GM12892 (cell line): Measurements from ENCODE around the gene SLC24A5. TPM values are rescaled to one million over a fixed set of nuclear protein-coding genes. Genes with fewer than 3 reads are reported as not detected.

Experiments used
- DNase-seq: peaks from one replicate; pipeline ENCODE4 v3.0.0; 2011; ENCODE audit not compliant: insufficient read length
- FAIRE-seq: peaks from 2 replicates; lab custom pipeline; 2011; peaks lifted over from hg19 to GRCh38; lab: Jason Lieb, UNC
- POLR2A ChIP-seq: IDR thresholded peaks from 2 replicates; pipeline ENCODE4 v1.6.1; 2011; ENCODE audit warnings: low read depth, low read length, control low read depth
- POLR2AphosphoS5 ChIP-seq: IDR thresholded peaks from 2 replicates; pipeline ENCODE4 v1.6.1; 2011; ENCODE audit warnings: low read depth, low read length, control low read depth
- TAF1 ChIP-seq: IDR thresholded peaks from 2 replicates; pipeline ENCODE4 v1.6.1; 2011; ENCODE audit warnings: low read depth, mild to moderate bottlenecking, control low read depth, low read length, borderline replicate concordance
- polyA plus RNA-seq: library from polyadenylated mRNA; unstranded; fragments of >200 nt; gene quantifications from one replicate; pipeline ENCODE4 v1.2.1, GENCODE V29; 2012; ENCODE audit warnings: missing spikeins, inconsistent platforms; ENCODE audit not compliant: missing spikeins

Gene SLC24A5
- not detected for polyA plus RNA-seq

DNA sequence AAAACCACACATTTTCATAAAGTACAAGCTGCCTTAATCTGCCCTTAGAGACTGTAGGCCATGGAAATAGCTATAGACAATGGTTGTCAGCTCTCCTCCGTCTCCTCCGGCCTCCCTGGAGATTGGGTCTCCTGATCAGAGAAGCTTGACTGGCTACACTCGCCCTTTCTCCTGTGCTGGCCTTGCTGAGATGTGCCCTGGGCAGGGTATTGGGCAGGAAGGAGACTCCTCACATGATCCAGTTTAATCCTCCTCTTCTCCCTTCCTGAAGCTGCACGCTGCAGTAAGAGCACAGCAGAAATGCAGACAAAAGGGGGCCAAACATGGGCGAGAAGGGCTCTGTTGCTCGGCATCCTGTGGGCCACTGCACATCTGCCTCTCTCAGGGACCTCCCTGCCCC, at the start of gene SLC24A5:
Gene SLC24A5 (plus strand): TSS at position 246 of the 400 bp plus-strand sequence. CDS start 55 bp downstream, at position 301.
- no peak for DNase-seq
- TF ChIP-seq POLR2AphosphoS5 = no peak
- TF ChIP-seq POLR2A = no peak
- TF ChIP-seq TAF1 = no peak
- no peak for FAIRE-seq

DNA sequence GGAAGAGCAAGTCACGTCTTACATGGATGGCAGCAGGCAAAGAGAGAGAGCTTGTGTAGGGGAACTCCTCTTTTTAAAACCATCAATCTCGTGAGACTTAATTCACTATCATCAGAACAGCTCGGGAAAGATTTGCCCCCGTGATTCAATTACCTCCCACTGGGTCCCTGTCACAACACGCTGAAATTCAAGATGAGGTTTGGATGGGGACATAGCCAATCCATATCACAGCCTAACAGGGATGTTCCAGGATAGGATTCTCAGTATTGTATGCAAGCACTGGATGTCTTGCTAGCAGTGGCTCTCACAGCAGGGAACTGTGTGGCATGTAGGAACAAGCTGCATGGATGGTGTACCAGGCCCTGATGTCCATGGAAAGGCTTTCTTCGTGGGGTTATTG, 47.8 kb upstream of the SLC24A5 start:
- TF ChIP-seq POLR2A = no peak
- TF ChIP-seq POLR2AphosphoS5 = no peak
- TF ChIP-seq TAF1 = no peak
- DNase-seq (no peak), FAIRE-seq (no peak)

DNA sequence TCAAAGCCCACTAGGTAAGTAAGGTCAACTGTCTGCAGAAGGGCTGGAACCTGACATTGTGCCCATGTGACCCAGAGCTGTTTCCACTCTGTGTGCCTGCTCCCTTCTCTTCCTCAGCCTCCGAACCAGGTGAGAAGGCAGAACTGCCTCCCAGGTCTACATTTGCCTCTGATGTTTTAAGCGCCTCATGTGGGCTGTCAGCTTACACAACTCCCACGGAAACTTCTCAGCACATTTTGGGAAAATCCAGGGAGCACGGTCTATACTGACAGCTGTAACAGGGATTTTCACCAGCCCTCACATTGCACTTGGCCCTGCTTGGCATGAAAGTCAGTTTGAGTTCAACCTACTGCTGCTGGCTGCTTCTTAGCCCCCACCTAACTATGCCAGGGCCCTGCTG, 46.9 kb upstream of the SLC24A5 start:
- no peak for TF ChIP-seq TAF1
- no peak for TF ChIP-seq POLR2AphosphoS5
- TF ChIP-seq POLR2A = no peak
- DNase-seq (no peak), FAIRE-seq (no peak)

DNA sequence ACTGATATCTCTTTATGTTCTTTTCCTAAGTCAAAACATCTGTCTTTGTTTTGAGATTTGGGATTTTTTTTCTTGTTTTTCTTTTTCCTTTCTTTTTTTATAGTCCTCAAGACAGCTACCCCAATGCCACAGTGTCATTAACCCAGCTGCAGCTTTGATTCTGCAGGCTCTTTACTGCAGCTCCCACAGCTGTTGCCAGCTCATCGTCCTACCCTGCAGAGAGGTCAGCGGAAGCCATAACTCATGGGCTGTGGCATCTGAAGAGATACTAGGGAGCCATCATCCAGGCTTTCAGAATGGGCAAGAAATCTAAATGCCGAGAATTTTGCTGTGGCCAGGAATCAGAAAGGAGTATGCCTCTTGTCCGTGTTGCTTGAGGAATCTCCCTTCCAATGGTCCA, 44.3 kb upstream of the SLC24A5 start:
- TF ChIP-seq POLR2AphosphoS5 = no peak
- no peak for TF ChIP-seq TAF1
- TF ChIP-seq POLR2A = no peak
- FAIRE-seq (no peak), DNase-seq (no peak)

DNA sequence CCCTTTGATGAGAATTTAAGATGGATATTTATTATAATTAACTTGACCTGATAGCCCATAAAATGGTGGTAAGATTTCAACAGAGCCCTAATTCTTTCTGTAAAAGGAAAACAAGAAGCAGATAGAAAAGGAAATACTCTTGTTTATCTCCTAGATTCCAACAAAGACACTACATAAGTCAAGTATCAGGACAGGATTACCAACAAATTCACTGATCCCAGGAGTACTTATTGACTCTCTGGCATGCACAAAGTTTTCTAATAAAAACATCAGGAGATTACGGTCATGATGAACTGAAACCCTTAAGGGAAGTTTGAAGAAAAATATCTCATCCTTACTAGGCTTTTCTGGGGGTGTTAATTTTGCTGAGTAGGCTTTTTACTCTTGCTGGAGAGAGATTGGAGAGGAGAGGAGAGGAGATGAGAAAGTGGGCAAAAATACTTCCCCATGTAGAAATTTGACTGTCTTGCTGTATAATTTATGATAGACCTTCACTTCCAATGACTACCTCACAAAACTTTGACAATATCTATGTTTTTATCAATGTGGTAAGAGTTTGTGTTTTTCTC, 43.1 kb upstream of the SLC24A5 start:
- DNase-seq = no peak
- no peak for FAIRE-seq
- no peak for TF ChIP-seq POLR2A
- TF ChIP-seq POLR2AphosphoS5 = no peak
- TF ChIP-seq TAF1 = no peak

DNA sequence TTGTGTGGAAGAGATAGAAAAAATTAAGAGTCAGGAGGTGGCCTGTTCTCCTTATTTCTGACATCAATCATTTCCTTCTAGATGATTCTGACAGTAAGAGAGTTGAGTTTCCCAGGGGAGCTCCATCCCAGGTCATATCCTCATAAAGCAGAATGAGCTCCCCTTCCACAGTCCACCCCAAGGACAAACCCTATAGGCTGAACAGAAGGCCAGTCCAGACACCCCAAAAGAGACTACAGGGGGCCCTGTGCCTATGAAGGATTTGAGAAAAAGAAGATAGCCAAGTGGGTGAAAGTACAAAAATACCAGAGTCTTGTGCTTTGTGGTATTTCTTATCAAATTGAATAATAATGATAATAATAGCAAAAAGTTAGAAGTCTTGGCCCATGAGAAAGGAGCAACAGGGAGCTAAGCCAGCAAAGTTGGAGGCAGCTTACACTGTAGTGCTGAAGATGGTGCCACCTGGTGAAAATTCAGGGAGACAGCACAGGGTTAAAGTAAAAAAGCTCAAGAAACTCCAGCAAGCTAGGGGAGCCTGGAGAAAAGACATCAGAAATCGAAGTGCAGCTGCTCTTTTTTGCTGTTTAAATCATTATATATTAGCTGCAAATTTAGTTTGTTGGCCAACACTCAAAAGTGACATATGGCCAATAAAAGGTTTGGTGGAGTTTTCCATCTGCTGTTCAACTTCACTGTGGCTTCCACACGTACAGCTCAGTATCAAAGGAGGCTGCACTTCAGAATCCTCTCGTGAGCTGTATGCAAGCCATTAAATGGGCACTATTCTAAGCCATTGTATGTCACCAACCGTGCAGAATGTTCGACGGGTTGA, 35.8 kb upstream of the SLC24A5 start:
- DNase-seq (no peak), FAIRE-seq (no peak)
- TF ChIP-seq POLR2A (no peak), TAF1 (no peak)

DNA sequence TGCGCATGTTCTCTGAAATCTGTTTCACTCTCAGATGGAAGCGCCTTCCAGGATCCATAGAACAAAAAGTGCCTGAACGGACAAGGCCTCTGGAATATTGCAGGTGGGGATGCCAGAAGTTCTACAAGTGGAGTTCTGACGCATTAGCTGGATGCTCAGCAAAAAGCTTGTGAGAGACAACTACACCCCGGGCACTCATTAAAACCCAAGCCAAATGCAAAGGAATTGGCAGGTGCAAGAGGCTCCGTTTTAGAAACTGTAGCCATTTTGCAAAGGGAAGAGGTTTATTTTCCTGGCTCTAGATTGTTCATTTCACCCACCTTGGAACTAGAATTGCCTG, 35.2 kb upstream of the SLC24A5 start:
- TF ChIP-seq TAF1 = no peak
- no peak for TF ChIP-seq POLR2AphosphoS5
- TF ChIP-seq POLR2A = no peak
- FAIRE-seq (no peak), DNase-seq (no peak)

DNA sequence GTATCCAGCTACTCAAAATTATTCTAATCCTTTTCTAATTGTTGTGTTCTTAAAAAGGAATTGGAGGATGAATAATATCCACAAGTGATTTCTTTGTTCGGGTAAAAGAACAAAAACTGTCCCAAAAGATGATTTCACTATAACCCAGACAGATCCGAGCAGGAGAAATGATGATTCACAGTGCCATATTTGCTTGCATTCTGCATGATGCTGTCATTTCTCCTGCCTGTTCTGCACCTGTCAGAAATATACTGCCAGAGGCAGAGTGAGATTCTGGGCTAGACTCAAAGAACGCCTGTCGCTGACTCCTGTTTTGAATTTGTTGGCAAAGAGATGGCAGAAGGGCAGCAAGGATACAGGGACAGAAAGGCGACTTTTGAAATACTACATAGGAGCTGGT, 34.7 kb upstream of the SLC24A5 start:
- DNase-seq = no peak
- no peak for FAIRE-seq
- no peak for TF ChIP-seq POLR2A
- TF ChIP-seq POLR2AphosphoS5 = no peak
- TF ChIP-seq TAF1 = no peak

DNA sequence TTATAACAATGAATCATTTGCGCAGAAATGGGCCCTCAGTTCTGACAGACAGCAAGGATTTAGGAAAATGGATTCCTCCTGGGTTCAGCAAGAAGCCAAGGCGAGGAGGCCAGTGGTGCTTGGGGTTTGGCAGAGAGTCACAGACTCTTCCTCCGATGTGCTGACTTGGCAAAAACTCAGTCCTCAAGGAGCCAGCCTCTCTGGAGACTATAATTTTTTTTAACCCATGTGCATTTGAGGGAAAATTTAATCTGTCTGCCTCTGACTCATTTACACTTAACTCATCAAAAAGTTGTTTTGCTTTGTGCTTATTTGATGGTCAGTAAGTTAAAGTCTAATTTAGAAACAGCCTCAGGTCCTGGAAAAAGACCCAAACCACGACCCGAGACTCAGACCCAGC, 34.2 kb upstream of the SLC24A5 start:
- TF ChIP-seq TAF1 (no peak), POLR2A (no peak), POLR2AphosphoS5 (no peak)
- DNase-seq = no peak
- no peak for FAIRE-seq

DNA sequence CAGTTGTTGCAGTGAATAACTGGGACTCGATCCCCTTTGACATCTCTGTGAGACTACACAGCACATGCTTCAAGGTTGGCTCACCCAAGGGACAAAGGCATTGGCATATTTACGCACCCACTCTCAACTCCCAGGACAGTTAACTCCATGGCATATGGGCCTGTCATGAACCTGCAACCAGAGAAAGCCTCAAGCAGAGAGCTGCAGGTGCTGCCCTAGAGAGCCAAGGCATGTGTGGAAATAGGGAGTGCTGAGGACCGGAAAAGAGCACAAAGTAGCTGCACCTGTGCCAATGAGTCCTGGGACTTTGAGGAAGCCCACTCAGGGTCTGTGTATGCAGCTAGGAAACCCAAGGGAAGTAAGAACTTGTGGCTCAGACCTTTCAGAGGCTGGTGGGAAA, 32.9 kb upstream of the SLC24A5 start:
- TF ChIP-seq POLR2AphosphoS5 (no peak), POLR2A (no peak), TAF1 (no peak)
- no peak for FAIRE-seq
- no peak for DNase-seq

DNA sequence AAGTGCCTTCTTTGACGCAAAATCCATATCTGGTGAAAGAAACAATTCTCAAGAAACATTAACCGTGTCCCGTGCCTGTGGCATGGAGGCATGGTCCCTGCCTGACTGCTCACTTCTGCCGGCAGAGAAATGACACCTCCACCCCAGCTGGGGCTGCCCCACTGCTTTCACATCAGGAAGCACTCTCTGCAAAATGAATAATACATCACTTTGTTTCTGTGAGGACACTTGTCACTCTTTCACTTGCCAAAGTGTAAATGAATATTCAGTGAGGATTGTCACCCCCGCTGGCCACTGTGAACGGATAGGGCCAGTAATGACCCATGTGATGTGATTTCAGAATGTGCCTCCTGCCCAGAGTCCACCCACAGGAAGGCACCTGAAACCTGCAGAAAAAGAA, 31.1 kb upstream of the SLC24A5 start:
- FAIRE-seq = no peak
- TF ChIP-seq POLR2AphosphoS5 (no peak), POLR2A (no peak), TAF1 (no peak)
- DNase-seq = no peak

DNA sequence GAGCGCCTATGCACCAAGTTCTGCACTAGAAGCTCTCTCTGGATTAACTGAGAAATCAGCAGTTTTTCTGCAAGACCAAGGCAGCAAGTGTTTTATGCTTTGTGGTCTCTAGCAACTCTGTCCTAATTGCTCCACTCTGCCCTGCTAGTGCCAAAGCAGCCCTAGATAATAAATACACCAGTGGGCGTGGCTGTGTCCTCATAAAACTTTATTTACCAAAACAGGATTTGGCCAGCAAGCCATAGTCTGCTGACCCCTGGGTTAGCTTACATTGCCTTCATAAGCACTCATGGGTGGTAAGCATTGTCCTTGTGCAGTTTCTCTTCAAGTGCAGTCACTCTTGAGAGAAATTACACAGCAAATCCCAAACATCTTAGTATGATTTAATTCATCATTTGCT, 30.7 kb upstream of the SLC24A5 start:
- FAIRE-seq (no peak), DNase-seq (no peak)
- no peak for TF ChIP-seq POLR2AphosphoS5
- no peak for TF ChIP-seq POLR2A
- no peak for TF ChIP-seq TAF1
